HG02981 (cell line): ENCODE results near the gene LRP1B.

Experiments
- ATAC-seq: cut with Tn5 transposase; IDR thresholded peaks from one replicate; pipeline ENCODE4 v1.9.1; 2021; ENCODE audit warnings: mild to moderate bottlenecking, moderate library complexity; ENCODE audit not compliant: unreplicated experiment

Gene LRP1B

GRCh38 chr2:141062443-141062842, 1068.4 kb downstream of the LRP1B start:
- ATAC-seq: no peak

- no peak for ATAC-seq
Observed at GRCh38 chr2:141062031-141062430, 1068.8 kb downstream of the LRP1B start.

- no peak for ATAC-seq
Observed at GRCh38 chr2:141058556-141058955, 1072.3 kb downstream of the LRP1B start.

- ATAC-seq: no peak
Observed at GRCh38 chr2:141055531-141055930, 1075.3 kb downstream of the LRP1B start.

GRCh38 chr2:141048951-141049350, 1081.9 kb downstream of the LRP1B start:
- no peak for ATAC-seq

GRCh38 chr2:141041281-141041680, 1089.5 kb downstream of the LRP1B start:
- no peak for ATAC-seq

GRCh38 chr2:141038341-141038740, 1092.5 kb downstream of the LRP1B start:
- ATAC-seq: no peak

- ATAC-seq: no peak
Observed at GRCh38 chr2:141037361-141037760, 1093.5 kb downstream of the LRP1B start.

- ATAC-seq: no peak
Observed at GRCh38 chr2:141035846-141036420, 1094.9 kb downstream of the LRP1B start.

- no peak for ATAC-seq
Observed at GRCh38 chr2:141029428-141030078, 1101.3 kb downstream of the LRP1B start.

- no peak for ATAC-seq
Observed at GRCh38 chr2:141027221-141027620, 1103.6 kb downstream of the LRP1B start.

GRCh38 chr2:141021611-141022010, 1109.2 kb downstream of the LRP1B start:
- ATAC-seq: no peak

- no peak for ATAC-seq
Observed at GRCh38 chr2:141021109-141021508, 1109.7 kb downstream of the LRP1B start.

- no peak for ATAC-seq
Observed at GRCh38 chr2:141020346-141020745, 1110.5 kb downstream of the LRP1B start.

GRCh38 chr2:141015341-141016047, 1115.3 kb downstream of the LRP1B start:
- no peak for ATAC-seq

- no peak for ATAC-seq
Observed at GRCh38 chr2:141003967-141004657, 1126.7 kb downstream of the LRP1B start.

GRCh38 chr2:141001750-141002149, 1129.1 kb downstream of the LRP1B start:
- no peak for ATAC-seq

GRCh38 chr2:140998577-140998976, 1132.2 kb downstream of the LRP1B start:
- ATAC-seq: no peak

GRCh38 chr2:140998017-140998416, 1132.8 kb downstream of the LRP1B start:
- no peak for ATAC-seq

- ATAC-seq: no peak
Observed at GRCh38 chr2:140994856-140995255, 1136.0 kb downstream of the LRP1B start.

GRCh38 chr2:140990416-140990815, 1140.4 kb downstream of the LRP1B start:
- no peak for ATAC-seq

- no peak for ATAC-seq
Observed at GRCh38 chr2:140988597-140988996, 1142.2 kb downstream of the LRP1B start.
